ENCODE measurements around the gene GARNL3. TPM values are rescaled to one million over a fixed set of nuclear protein-coding genes. Genes with fewer than 3 reads are reported as not detected.
A peak's percentile ranks its signal among the peaks of the same experiment; 100 is the strongest.

GARNL3 gene
- total RNA-seq, 1 experiment from 2014 or later: 1.2 TPM

DNA sequence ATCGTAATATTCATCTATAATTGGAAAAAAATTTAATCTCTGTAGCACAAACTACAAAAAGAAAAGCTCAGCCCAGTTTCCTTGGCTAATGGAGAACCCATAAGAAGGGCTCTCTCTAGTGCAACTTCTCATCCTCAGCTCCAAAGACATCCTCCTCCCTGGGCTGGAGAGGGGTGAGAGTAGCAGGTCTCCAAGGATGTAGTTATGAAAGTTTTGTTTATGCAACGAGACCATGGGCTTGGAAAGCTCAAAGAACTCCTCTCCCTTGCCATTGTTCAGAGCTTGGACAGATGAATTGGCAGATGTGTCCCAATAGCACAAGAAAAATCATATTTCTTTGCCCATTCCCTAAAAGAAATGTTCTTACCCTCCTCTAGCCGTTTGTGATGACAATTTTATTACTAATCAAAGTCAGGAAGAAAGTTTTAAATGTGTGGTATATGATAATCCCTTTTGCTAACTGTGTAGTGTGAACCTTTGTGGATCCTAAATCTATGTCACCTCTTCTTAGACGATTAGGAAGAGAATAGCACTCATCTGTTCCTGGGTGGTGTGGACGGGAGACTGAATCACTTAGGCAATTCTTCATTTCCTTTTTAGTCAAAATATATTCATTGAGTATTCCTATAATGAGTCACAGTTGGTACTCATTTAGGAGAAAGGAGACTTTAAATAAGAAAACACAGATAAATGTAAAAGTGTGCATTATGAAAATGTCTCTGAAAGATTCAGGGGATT lies 52.2 kb downstream of the GARNL3 start:
- no peaks in the 10 kb centered on the region for H3K79me2 ChIP-seq (ENCODE audit: low read length)
- no peak overlapping the region for H3K27ac ChIP-seq (ENCODE audit: low read length)
- no peak overlapping the region for H3K4me3 ChIP-seq (ENCODE audit: low read length)
- H3K36me3 ChIP-seq (ENCODE audit: insufficient read depth, low read length): no peaks in the 10 kb centered on the region
- no peaks in the 10 kb centered on the region for H3K27me3 ChIP-seq (ENCODE audit: low read length)
- no peak for DNase-seq
- no peak overlapping the region for H3K4me2 ChIP-seq (ENCODE audit: low read depth, low read length, poor library complexity, severe bottlenecking)
- no peaks in the 10 kb centered on the region for H3K4me1 ChIP-seq (ENCODE audit: low read length)
- no peaks in the 10 kb centered on the region for H4K20me1 ChIP-seq (ENCODE audit: insufficient read depth, low read depth, low read length)
- no peaks in the 10 kb centered on the region for H3K9me3 ChIP-seq (ENCODE audit: low read length)
- H2AFZ ChIP-seq (ENCODE audit: low read length): no peak overlapping the region
- H3K9me2 ChIP-seq (replicated peaks; ENCODE audit: insufficient read depth, low read length): no peaks in the 10 kb centered on the region
- no peak overlapping the region for H3K9ac ChIP-seq (ENCODE audit: low read length)

GRCh38 chr9:127318651-127319167 lies 54.1 kb downstream of the GARNL3 start:
- Histone ChIP-seq H3K9me2 (replicated peaks; ENCODE audit: insufficient read depth, low read length) (no peaks in the 10 kb centered on the region), H3K4me3 (ENCODE audit: low read length) (no peak overlapping the region), H3K9me3 (ENCODE audit: low read length) (no peaks in the 10 kb centered on the region), H3K4me1 (ENCODE audit: low read length) (no peaks in the 10 kb centered on the region), H2AFZ (ENCODE audit: low read length) (no peak overlapping the region), H4K20me1 (ENCODE audit: insufficient read depth, low read depth, low read length) (no peaks in the 10 kb centered on the region), H3K27ac (ENCODE audit: low read length) (no peak overlapping the region), H3K27me3 (ENCODE audit: low read length) (no peaks in the 10 kb centered on the region), H3K36me3 (ENCODE audit: insufficient read depth, low read length) (no peaks in the 10 kb centered on the region), H3K79me2 (ENCODE audit: low read length) (no peaks in the 10 kb centered on the region), H3K9ac (ENCODE audit: low read length) (no peak overlapping the region), H3K4me2 (ENCODE audit: low read depth, low read length, poor library complexity, severe bottlenecking) (no peak overlapping the region)
- DNase-seq: peak; percentile 34

DNA sequence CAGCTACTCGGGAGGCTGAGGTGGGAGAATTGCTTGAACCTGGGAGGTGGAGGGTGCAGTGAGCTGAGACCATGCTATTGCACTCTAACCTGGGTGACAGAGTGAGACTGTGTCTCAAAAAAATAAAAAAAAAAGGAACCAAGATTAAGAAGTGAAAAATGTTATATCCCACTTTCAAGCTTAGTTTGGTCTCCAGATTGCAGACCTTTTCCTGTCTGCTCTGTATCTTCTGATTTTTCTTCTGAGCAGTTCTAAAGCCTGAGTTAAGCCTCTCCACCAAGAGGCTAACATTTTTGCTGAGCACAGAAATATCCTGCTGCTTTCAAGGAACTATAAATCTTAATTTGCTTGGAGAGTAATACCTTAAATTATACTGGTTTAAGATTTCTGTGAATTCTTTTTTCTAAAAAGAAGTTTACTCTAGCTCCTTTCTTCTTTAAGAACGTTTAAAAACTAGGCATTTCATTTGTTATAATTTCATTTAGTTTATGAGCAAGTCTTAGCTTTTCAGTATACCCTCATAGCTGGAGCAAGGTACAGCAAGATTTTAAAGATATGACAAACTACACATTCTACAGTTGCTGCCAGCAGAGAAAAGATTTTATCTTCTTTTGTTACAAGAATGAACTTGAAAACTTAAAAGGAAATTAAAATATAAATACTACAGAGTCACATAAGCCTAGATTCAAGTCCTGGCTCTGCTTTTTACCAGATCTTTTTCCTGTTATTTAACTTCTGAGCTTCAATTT lies 55.0 kb downstream of the GARNL3 start:
- no peaks in the 10 kb centered on the region for H3K9me3 ChIP-seq (ENCODE audit: low read length)
- DNase-seq: no peak
- H3K27ac ChIP-seq (ENCODE audit: low read length): no peak overlapping the region
- no peaks in the 10 kb centered on the region for H3K9me2 ChIP-seq (replicated peaks; ENCODE audit: insufficient read depth, low read length)
- H4K20me1 ChIP-seq (ENCODE audit: insufficient read depth, low read depth, low read length): no peaks in the 10 kb centered on the region
- H3K4me2 ChIP-seq (ENCODE audit: low read depth, low read length, poor library complexity, severe bottlenecking): no peak overlapping the region
- H3K79me2 ChIP-seq (ENCODE audit: low read length): no peaks in the 10 kb centered on the region
- H2AFZ ChIP-seq (ENCODE audit: low read length): no peak overlapping the region
- no peaks in the 10 kb centered on the region for H3K36me3 ChIP-seq (ENCODE audit: insufficient read depth, low read length)
- H3K27me3 ChIP-seq (ENCODE audit: low read length): no peaks in the 10 kb centered on the region
- no peak overlapping the region for H3K9ac ChIP-seq (ENCODE audit: low read length)
- no peaks in the 10 kb centered on the region for H3K4me1 ChIP-seq (ENCODE audit: low read length)
- H3K4me3 ChIP-seq (ENCODE audit: low read length): no peak overlapping the region

DNA sequence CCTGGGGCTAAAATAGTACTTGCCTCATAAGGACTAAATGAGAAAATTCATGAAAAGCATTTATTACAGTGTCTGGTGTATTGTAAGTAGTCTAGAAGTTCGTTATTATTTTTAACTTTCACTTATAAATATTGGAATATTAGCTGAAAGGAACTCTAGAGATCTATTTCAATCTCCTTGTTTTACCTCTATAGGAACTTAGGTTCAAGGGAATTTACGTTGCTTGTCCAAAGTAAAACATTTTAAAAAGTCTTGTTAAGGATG lies 55.5 kb downstream of the GARNL3 start:
- H3K36me3 ChIP-seq (ENCODE audit: insufficient read depth, low read length): no peaks in the 10 kb centered on the region
- H3K27ac ChIP-seq (ENCODE audit: low read length): no peak overlapping the region
- no peaks in the 10 kb centered on the region for H3K27me3 ChIP-seq (ENCODE audit: low read length)
- H3K9ac ChIP-seq (ENCODE audit: low read length): no peak overlapping the region
- H3K4me3 ChIP-seq (ENCODE audit: low read length): no peak overlapping the region
- H3K4me2 ChIP-seq (ENCODE audit: low read depth, low read length, poor library complexity, severe bottlenecking): no peak overlapping the region
- no peak for DNase-seq
- no peaks in the 10 kb centered on the region for H3K9me3 ChIP-seq (ENCODE audit: low read length)
- H3K9me2 ChIP-seq (replicated peaks; ENCODE audit: insufficient read depth, low read length): no peaks in the 10 kb centered on the region
- H2AFZ ChIP-seq (ENCODE audit: low read length): no peak overlapping the region
- H3K4me1 ChIP-seq (ENCODE audit: low read length): no peaks in the 10 kb centered on the region
- H3K79me2 ChIP-seq (ENCODE audit: low read length): no peaks in the 10 kb centered on the region
- H4K20me1 ChIP-seq (ENCODE audit: insufficient read depth, low read depth, low read length): no peaks in the 10 kb centered on the region

GRCh38 chr9:127323393-127323792 lies 58.8 kb downstream of the GARNL3 start:
- Histone ChIP-seq H3K36me3 (ENCODE audit: insufficient read depth, low read length) (no peaks in the 10 kb centered on the region), H3K27me3 (ENCODE audit: low read length) (no peaks in the 10 kb centered on the region), H3K4me2 (ENCODE audit: low read depth, low read length, poor library complexity, severe bottlenecking) (no peak overlapping the region), H3K9me2 (replicated peaks; ENCODE audit: insufficient read depth, low read length) (no peaks in the 10 kb centered on the region), H3K79me2 (ENCODE audit: low read length) (no peaks in the 10 kb centered on the region), H3K9ac (ENCODE audit: low read length) (no peak overlapping the region), H3K9me3 (ENCODE audit: low read length) (no peaks in the 10 kb centered on the region), H3K4me1 (ENCODE audit: low read length) (no peaks in the 10 kb centered on the region), H2AFZ (ENCODE audit: low read length) (no peak overlapping the region), H3K27ac (ENCODE audit: low read length) (no peak overlapping the region), H3K4me3 (ENCODE audit: low read length) (no peak overlapping the region), H4K20me1 (ENCODE audit: insufficient read depth, low read depth, low read length) (no peaks in the 10 kb centered on the region)
- DNase-seq: no peak

DNA sequence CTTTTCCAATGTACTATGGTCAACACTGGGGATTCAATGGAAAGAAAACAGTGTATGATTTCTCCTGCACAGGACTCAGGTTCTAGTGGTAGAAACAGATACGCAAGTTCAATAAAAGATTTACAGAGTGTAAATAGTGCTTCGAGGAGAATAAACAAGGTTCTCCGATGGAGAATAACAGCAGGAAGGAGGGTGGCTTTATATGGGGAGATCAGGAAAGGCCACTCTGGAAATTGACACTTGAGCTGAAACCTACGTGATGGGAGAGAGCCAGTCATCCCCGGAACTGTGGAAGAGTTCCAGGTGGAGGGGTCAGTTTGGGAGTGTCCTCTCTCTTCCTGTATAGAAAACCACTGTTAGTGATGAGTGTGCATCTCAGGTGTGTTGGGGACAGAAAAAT lies 65.9 kb downstream of the GARNL3 start:
- no peak overlapping the region for H3K4me3 ChIP-seq (ENCODE audit: low read length)
- no peaks in the 10 kb centered on the region for H3K4me1 ChIP-seq (ENCODE audit: low read length)
- no peak overlapping the region for H3K9ac ChIP-seq (ENCODE audit: low read length)
- H3K27ac ChIP-seq (ENCODE audit: low read length): no peak overlapping the region
- no peaks in the 10 kb centered on the region for H3K9me3 ChIP-seq (ENCODE audit: low read length)
- no peaks in the 10 kb centered on the region for H3K36me3 ChIP-seq (ENCODE audit: insufficient read depth, low read length)
- no peaks in the 10 kb centered on the region for H3K9me2 ChIP-seq (replicated peaks; ENCODE audit: insufficient read depth, low read length)
- H3K27me3 ChIP-seq (ENCODE audit: low read length): no peaks in the 10 kb centered on the region
- DNase-seq: no peak
- H3K4me2 ChIP-seq (ENCODE audit: low read depth, low read length, poor library complexity, severe bottlenecking): no peak overlapping the region
- no peaks in the 10 kb centered on the region for H3K79me2 ChIP-seq (ENCODE audit: low read length)
- no peak overlapping the region for H2AFZ ChIP-seq (ENCODE audit: low read length)
- no peaks in the 10 kb centered on the region for H4K20me1 ChIP-seq (ENCODE audit: insufficient read depth, low read depth, low read length)

GRCh38 chr9:127333221-127334064 lies 68.9 kb downstream of the GARNL3 start:
- no peak overlapping the region for H3K4me3 ChIP-seq (ENCODE audit: low read length)
- H2AFZ ChIP-seq (ENCODE audit: low read length): no peak overlapping the region
- no peaks in the 10 kb centered on the region for H3K79me2 ChIP-seq (ENCODE audit: low read length)
- H3K4me1 ChIP-seq (ENCODE audit: low read length): no peaks in the 10 kb centered on the region
- no peaks in the 10 kb centered on the region for H3K9me3 ChIP-seq (ENCODE audit: low read length)
- H3K27me3 ChIP-seq (ENCODE audit: low read length): no peaks in the 10 kb centered on the region
- DNase-seq: no peak
- H4K20me1 ChIP-seq (ENCODE audit: insufficient read depth, low read depth, low read length): no peaks in the 10 kb centered on the region
- H3K9me2 ChIP-seq (replicated peaks; ENCODE audit: insufficient read depth, low read length): no peaks in the 10 kb centered on the region
- H3K27ac ChIP-seq (ENCODE audit: low read length): no peak overlapping the region
- no peak overlapping the region for H3K4me2 ChIP-seq (ENCODE audit: low read depth, low read length, poor library complexity, severe bottlenecking)
- H3K36me3 ChIP-seq (ENCODE audit: insufficient read depth, low read length): no peaks in the 10 kb centered on the region
- no peak overlapping the region for H3K9ac ChIP-seq (ENCODE audit: low read length)

GRCh38 chr9:127334725-127335124 lies 70.2 kb downstream of the GARNL3 start:
- Histone ChIP-seq H3K9me3 (ENCODE audit: low read length) (no peaks in the 10 kb centered on the region), H3K79me2 (ENCODE audit: low read length) (no peaks in the 10 kb centered on the region), H3K9ac (ENCODE audit: low read length) (no peak overlapping the region), H3K4me2 (ENCODE audit: low read depth, low read length, poor library complexity, severe bottlenecking) (no peak overlapping the region), H3K36me3 (ENCODE audit: insufficient read depth, low read length) (no peaks in the 10 kb centered on the region), H3K27ac (ENCODE audit: low read length) (no peak overlapping the region), H3K27me3 (ENCODE audit: low read length) (no peaks in the 10 kb centered on the region), H4K20me1 (ENCODE audit: insufficient read depth, low read depth, low read length) (no peaks in the 10 kb centered on the region), H2AFZ (ENCODE audit: low read length) (no peak overlapping the region), H3K4me1 (ENCODE audit: low read length) (no peaks in the 10 kb centered on the region), H3K4me3 (ENCODE audit: low read length) (no peak overlapping the region), H3K9me2 (replicated peaks; ENCODE audit: insufficient read depth, low read length) (no peaks in the 10 kb centered on the region)
- DNase-seq: no peak
